MM.1S (cell line): ENCODE measurements around the gene MROH2A.

Experiments used
- CTCF ChIP-seq: fragments of 300-600 bp; sonication (generic); IDR thresholded peaks from 2 replicates; pipeline ENCODE4 v1.5.1; 2016; ENCODE audit warnings: antibody characterized with exemption, low read length, mixed read lengths
- EZH2 ChIP-seq: fragments of 300-600 bp; sonication (generic); optimal IDR thresholded peaks from 2 replicates; pipeline ENCODE3; 2017; ENCODE audit warnings: low read depth, mild to moderate bottlenecking, antibody characterized with exemption, low read length, mixed read lengths
- EZH2phosphoT487 ChIP-seq: fragments of 300-600 bp; sonication (generic); IDR thresholded peaks from 2 replicates; pipeline ENCODE4 v1.6.1; 2018; ENCODE audit warnings: antibody characterized with exemption, low read length

GRCh38 chr2:233792720-233793119 is 14.6 kb downstream of the MROH2A start:
- TF ChIP-seq CTCF (no peak), EZH2 (no peak), EZH2phosphoT487 (no peak)
